NCI-H82 treated with DMSO at 0.1 percent for 48 hours (cell line): ENCODE measurements around the gene RNF150.

Experiments
- DNase-seq: peaks from one replicate; lab custom pipeline; 2025; ENCODE audit not compliant: unreplicated experiment; lab: John Stamatoyannopoulos, UW

RNF150 gene

DNA sequence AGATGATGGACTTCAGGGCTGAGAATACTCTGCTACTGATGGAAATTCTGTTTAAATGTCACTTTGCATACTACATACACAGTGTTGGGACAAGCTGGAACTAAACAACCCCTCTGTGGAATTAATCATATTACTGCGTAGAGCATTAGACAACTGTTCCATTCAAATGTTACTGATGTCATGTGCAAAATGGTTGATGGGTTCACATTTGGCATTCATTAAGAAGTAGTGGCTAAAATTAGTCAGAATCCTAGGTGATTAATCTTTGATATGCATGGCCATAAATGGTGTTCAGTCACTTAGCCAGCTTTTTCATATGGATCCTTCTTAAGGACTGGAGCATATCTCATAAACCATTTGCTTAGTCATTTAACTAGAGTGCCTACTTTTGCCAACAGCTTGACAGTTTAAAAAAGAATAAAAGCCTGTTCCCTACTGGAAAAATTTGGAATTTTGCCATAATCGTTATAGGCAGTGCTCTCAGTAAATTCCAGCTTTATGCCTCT is 105.2 kb downstream of the RNF150 start:
- no peak for DNase-seq

DNA sequence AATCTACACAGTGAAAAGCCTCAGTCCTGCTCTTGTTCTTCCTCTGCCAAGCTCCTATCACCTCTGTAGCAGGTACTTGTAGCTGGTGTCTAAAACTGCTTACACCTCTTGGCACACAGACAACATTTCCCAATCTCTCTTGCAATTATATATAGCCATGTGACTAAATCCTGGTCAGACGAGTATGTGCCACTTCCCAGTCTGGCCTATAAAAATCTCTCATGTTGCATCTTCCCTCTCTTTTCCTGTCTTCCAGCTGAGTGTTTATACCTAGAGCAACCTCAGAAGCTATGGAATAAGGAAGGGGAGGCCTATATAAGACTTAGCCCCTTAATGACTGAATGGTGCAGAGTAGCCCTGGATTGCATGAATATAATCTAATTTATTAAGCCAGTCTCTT is 105.8 kb downstream of the RNF150 start:
- peak; percentile 39 for DNase-seq

DNA sequence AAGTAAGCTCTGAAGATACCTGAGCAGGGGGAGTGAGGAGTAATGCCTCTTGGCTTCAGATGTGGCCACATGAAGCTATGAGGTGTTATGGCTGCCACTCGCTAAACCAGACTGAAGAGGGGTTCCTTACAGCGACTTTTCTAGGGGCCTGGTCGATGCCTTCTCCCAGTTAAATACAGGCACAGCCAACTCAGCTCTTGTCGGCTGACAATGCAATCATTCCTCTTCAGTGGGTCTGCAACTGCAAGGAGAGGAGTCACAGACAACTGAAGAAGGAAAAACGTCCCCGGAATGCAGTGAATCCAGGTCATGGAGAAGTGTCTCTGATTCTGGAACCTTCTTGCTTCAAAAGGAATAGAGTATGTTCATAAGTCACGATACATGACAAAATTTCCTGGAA is 106.4 kb downstream of the RNF150 start:
- DNase-seq, result no peak

DNA sequence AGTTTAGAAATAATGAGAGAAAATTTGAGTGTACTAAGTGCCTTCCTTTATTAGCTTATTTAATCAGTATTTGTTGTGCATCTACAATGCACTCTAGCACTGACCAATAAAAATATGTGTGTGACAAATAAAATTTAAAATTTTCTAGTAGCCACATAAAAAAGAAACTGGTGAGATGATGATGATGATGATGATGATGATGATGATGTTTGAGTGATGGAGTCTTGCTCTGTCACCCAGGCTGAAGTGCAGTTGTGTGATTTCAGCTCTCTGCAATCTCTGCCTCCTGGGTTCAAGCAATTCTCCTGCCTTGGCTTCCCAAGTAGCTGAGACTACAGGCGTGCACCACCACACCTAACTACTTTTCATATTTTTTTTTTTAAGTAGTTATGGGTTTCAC is 110.2 kb downstream of the RNF150 start:
- DNase-seq, result no peak

DNA sequence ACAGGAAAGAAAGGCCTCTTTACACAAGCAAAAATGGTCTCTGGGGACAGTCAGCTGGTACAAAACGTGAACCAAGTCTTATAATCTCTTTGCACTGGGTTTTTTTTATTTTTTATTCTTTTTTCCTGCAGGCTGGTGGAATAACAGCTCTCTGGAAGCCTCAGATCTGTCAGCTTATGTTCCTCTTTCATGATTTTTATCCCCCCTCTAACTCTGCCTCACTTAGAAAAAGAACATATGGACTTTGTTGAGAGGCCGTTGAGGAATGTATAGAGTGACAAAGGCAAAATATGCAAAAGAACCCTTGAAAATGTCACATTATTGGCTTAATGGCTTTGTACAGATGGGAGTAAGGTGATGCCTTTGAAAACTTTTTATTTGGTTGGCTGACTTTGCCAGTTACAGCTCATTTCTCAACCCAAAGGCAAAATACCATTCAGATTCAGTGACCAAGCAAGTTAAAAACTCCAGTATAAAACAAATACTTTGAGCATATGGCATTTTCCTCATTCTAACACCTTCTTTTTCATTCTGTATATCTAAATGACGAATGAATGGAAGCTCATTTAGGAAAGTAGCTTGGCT is 111.1 kb downstream of the RNF150 start:
- peak; percentile 32 for DNase-seq

DNA sequence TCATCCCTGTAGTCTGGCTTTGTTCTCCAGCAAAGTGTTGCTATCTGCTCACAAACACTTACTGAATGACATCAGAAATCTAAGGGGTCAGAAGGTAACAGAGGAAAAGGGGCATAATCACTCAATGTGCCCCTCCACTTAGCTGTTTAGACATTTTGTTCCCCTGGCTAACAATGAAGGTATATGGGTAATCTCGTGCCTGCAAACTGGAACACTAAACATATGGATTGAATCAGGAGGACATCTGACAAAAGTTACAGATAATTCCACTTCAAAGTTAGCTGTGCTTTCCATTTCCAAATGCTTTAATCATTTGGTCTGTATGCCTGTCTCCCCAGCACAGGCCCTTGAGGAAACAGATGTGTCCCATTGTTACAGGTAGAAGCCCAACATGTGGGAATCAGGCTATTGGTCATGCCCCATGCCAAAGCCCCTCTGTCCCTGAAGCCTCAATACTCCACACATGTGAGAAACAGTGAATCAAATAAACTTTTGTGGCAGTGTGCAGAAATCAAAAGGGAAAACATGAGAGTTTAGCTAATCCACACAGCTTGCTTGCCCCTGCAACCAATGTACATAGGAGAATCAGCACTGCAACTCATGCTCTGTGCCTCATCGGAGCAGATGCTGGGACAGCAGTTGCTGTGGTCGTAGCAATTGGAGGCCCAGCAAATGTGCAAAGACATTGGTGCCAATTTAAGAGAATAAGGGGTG is 111.7 kb downstream of the RNF150 start:
- peak; percentile 32 for DNase-seq

DNA sequence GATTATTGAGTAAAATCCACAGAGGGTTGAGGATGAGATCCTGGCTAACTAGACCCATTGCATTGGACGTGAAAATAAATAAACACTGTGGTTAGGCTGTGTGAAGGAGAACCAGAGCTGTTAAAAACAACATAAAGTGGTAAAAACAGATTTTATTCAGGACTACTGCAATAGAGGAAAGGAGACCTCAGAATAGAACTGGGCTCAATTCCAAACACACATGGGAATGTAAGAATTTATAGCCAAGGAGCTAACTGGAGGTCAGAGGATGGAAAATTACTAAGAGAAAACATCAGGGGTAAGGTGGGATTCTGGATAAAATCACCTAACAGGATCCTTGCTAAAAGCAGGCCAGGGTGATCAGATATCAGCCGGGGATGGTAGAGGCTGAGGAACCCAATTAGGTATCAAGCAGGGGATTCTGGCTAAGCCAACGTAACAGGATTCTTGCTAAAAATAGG is 112.4 kb downstream of the RNF150 start:
- DNase-seq, result peak; percentile 72

DNA sequence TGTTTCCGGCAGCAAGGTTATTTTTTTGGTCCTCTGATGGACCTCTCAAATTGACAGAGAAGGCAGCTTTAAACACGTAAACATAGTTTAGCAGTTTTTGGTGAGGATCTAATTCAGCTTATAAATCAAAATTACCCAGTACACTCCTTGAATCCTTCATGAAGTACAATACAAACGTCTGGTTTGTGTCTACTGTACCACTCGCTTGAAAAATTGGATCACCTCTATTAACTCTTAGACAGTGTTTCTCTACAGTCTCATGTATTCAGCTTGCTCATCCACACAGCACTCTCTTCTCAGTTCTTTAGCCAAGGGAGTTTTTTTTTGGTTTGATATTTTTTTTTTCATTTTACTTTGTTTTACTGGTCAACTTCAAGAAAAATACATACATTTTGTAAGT is 113.5 kb downstream of the RNF150 start:
- no peak for DNase-seq

DNA sequence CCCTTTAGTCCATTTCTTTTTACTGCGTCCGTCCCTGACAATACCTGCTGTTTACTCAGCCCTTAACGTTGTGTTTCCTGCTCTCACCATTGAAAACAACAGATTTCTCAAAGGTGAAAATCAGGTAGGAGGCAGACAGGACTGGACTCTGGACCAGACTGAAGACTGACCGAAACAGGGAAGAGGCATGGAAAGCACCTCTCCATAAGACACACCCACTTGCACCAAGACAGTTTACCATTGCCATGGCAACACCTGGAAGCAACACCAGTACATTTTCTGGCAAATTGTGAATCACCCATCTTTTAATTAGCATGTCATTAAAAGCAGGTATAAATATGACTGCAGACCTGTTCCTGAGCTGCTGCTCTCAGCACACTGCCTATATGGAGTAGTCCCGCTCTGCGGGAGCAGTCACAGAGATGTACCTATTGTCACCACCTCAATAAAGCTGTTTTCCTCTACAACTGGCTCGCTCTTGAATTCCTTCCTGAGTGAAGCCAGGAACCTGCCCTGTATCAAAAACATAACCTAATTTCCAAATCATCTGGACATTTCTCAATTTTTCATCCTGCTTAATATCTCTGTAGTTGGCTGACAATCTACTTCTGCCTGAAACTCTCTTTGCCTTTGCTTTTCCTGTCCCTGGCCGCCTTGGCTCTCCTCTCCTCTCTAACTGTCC is 117.0 kb downstream of the RNF150 start:
- DNase-seq, result no peak

DNA sequence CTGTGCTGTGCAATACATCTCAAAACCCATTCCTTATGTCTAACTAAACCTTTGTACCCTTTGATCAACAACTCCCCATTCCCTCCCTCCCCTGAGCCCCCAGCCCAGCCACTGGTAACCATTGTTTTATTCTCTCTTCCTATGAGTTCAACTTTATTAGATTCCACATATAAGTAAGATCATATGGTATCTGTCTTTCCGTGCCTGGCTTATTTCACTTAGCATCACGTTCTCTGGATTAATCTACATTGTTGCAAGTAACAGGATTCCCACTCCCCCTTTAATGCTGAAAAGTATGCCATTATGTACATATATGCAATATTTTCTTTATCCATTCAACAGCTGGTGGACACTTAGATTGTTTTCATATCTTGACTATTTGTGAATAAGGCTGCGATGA is 119.4 kb downstream of the RNF150 start:
- DNase-seq, result no peak

DNA sequence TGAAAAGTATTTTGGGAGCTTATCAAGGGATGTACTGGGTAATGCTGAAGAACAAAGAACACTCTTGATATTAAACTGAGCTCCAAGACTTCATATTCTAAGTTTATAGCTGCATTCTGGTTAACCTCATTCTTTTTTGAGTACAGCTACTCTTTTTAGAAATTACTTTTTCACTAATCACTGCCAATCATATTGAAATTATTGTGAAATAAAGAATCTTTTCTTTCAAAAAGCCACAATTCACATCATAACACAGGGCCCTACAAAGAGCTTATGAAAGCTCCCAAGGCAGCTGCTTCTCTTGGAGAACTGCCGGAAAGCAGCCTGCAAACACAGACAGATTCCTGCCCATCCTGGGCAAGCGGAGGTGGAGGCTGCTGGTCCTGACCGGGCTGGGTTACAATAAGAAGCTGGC is 121.4 kb downstream of the RNF150 start:
- no peak for DNase-seq

DNA sequence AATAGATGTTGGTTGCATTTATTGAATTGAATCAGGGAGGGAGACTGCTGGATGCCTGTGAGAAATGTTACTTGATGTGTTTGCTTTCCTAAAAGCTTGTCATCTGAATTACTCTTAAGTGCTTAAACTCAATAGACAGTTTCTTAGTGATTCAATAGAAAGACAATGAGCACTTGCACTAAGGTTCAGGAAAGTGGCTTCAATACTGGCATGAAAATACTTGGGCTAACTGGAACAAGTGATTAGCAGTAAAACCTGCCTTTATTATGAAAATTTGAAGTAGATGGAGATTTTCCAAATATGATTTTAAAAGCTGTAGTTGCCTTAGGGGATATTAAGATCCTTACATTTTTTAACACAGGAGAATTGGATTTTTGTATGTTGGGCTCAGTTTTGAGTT is 123.3 kb downstream of the RNF150 start:
- no peak for DNase-seq

DNA sequence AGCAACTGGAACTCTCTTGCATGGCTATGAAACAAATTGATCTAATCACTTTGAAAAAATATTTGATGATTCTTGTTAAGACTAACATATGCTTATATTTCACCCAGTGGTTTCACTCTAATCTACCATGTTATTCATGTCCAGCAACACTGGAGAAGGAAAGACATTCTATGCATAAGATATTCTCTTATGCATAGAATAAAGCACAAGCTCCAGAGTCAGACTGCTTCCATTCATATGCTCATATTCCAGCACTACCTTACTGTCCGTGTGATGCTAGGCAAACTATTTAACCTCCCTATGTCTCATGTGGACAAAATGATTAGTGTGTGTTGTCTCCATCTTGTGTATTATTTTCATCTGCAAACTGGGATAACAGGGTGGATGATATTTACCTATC is 124.1 kb downstream of the RNF150 start:
- no peak for DNase-seq

DNA sequence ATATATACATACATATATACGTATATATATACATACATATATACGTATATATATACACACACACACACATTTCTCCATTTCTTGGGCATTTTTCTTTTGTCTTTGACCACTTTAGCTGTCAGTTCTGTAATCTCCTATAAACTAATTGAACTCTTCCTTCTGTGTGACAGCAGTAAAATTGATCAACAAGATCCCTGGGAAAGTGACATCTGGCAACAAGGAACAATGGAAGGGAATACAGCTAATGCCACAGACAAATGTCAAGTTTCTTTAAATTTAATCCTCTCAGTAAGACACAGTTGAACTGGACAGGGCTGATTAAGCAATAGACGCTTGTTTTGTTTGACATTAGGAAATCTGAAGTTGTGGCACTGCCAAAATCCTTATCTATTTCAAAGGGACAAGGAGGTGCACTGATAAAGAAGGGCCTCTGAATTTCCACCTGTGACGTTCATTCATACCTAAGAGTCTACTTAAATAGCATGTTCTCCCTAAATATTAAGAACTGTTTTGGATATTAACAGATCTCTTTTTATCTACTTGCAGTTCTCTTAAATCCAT is 126.9 kb downstream of the RNF150 start:
- DNase-seq, result peak; percentile 52

DNA sequence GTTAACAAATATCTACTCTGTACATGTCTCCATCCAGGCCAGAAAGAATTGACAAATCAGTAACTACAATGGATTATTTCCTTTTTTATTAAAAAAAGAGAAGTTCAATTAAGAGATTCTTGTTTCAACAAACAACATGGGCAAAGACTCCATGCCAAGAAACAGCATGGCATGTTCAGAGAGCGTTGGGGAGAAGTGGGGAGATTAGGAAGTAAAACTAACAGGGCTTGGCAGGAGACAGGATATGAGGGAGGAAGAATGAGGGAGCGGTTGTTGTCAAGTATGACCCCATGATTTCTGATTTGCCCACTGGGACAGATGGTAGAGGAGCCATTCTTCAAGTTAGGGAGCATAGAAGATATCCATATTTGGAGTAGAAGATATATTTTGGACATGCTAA is 128.4 kb downstream of the RNF150 start:
- DNase-seq, result no peak

DNA sequence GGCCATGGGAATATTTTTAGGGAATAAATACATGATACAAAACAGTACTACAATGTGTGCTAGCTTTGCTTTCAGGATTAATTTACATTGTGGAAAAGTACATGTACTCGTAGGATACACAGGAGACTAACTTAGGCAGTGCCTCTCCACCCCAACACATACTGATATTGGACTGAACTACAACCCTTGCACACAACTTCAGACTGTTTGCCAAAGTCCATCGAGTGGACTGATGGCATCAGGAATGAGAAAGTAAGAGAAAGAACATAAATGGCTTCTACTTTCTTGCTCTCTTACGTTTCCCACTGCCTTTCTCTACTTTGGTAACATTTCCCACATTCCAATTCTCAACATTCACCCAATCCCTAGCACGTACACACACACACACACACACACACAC is 130.1 kb downstream of the RNF150 start:
- DNase-seq, result no peak

DNA sequence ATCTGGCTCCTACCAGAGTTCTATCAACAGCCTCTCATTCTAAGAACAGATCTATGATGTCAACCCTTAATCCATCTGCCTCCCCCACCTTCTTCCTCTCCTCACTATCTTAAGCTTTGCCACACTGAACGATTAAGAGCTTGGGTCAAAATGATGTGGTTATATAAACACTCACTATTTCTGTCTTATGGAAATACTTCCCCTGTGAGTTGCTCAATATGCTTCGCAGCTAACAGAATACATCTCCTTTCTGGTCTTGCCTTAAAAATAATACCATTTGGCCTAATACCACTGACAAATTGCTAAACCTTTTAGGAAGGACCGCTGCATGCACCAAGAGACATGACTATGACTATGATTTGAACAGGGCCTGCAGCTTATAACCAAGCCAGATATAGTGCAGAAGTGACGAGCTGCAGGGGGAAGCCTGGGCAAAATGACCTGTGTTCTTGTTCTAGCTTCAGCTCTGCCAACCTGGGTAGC is 130.9 kb downstream of the RNF150 start:
- peak; percentile 64 for DNase-seq

DNA sequence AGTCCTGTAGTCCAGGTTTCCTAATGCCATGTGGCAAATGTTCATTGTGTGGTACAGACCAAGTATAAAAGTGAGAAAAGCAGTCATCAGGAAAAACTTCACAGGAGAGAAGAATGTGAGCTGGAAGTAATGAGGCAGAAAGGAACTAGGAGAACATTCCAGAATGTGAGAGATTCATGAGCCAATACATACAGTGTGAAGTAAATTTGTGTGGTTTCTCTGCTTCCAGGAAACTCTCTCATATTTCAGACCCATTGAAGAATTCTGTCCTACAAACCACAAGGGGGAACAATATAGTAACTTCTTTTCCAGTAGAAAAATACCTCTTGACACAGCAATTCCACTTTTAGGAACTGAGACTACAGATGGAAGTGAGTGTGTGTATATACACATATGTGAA is 136.5 kb downstream of the RNF150 start:
- no peak for DNase-seq

DNA sequence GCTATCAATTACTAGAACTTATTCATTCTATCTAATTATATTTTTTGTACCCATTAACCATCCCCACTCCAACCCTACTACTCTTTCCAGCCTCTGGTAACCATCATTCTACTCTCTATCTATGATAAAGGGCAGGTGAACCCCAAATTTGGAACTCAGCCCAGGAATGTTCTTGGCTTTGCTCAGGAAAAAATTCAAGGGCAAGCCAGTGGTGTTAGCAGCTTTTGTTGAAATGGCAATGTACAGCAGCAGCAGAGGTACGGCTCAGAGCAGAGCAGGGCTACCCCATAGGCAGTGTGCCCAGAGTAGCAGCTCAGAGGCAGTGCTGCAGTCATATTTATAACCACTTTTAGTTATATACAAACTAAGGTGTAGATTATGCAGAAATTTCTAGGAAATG is 138.2 kb downstream of the RNF150 start:
- no peak for DNase-seq

DNA sequence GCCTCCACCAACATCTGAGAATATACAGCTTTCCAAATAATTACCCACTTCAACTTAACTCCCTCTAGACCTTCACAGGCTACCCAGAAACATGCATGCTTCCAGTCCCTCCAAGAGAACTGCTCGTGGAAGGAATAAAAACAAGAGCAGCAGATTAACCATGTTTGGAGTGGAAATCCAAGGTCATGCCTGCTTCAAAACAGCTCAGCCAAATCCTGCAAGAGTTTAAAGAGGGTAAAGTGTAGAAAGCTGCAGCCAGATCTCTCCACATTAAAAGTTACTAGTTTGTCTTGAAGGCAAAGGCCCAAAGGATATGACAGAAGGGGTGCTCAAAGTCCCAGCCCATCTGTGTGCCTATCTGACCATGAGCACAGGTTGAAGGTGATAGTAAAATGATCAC is 139.3 kb downstream of the RNF150 start:
- no peak for DNase-seq

DNA sequence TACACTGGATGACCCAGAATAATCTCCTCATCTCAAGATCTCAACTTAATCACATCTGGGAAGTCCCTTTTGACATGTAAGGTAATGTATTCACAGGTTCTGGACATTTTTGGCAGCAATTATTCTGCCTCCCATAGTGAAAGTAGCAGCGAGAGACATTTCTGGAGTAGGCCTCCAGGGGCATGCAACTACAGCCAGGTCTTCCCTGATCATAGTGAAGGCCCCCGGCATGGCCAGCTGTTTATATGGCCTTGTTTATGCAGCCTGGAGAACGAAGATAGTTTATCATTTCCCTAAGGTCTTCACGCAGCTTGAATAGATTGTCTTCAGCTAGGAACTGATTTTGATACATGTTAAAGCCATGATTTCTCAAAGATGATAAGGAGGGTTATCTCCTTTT is 139.9 kb downstream of the RNF150 start:
- no peak for DNase-seq

DNA sequence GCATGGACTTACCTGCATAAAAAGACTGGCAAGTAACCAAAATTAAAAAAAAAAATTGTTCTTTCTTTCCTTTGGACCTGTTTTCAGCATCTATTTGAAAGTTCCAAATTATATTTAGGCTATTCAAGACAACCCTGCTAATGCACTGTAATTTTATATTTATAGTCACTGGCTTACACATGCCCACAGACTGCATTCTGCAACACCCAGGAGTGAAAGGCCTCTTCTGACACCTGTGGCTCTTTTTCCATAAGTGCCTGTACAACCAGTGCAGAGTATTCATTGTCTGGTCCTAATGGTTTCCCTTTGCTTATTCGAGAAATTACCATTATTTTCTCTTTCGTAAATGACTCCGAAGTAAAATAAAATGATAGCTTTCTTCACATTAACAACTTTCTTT is 143.3 kb downstream of the RNF150 start:
- DNase-seq, result no peak
